ENCODE data around the gene CENPP. TPM values are rescaled to one million over a fixed set of nuclear protein-coding genes. Genes with fewer than 3 reads are reported as not detected.

CENPP gene
- total RNA-seq: 1 to 10 TPM; 1.7 to 8.7 TPM
- polyA plus RNA-seq: under 1 TPM; 0.62 to 0.89 TPM

DNA sequence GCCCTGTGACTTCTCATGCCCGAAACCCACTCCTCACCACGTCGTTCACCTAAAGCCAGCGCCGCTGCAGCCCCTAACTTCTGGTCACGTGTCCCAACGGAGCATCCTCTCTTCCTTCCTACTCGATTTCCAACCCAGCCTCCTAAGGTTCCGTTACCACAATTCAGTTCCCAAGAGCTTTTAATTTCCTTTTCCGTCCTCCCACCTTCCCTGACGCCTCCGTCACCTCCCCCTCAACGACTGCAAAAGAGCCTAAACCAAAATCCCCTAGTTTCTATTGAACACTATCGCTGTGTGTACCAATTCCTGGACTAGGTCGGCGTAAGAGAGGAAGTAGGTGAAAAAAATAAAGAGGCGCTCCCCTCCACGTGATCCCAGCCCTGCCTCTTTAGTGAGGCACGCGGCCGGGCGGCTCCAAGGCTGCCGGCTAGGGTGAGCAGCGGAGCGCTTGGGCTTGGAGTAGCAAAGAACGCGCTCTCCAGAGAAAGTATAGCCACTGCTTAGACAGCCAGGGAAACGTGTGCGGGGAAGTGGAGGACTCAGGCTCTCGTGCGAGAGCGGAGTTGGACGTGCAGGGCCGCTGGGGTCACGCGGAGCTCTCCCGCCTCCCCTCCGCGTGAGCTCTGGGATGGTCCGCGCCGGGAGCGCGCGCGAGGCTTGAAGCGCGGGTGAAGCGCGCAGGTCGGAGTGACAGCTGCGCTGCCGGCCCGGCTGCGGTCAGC is at the start of gene CENPP, which contains the start of gene NOL8:
Gene CENPP, plus strand, starts transcription at position 685 of the 722 bp plus-strand sequence.
Gene NOL8, minus strand, starts transcription at position 82 of the 722 bp plus-strand sequence. CDS start 1,189 bp downstream, outside the sequence.
- DNase-seq (ENCODE audit: low spot score): peak; percentile 82
- peak within 1 kb of the TSS; percentile 55 to 100 (median 99) for H3K4me3 ChIP-seq (ENCODE audit: low read depth in 1 of 3, low read length in 3 of 3)
- H3K27ac ChIP-seq (ENCODE audit: low read depth in 1 of 2, low read length in 2 of 2): peak within 1 kb of the TSS; percentile 94 to 97
- WGBS: under 1% methylated on average over 55 of the region's 55 CpGs
- TF ChIP-seq FOXA2 (IDR thresholded peaks at IDR 0.05) (no peak), RXRA (IDR thresholded peaks at IDR 0.05) (peak in 1 of 2 donors; percentile 27), EGR1 (IDR thresholded peaks at IDR 0.05; ENCODE audit: low read depth in 2 of 2) (peak; percentile 32 to 68), GABPA (IDR thresholded peaks at IDR 0.05 in 1 of 2, conservative IDR thresholded peaks at IDR 0.05 in 1 of 2) (peak; percentile 82 to 94), JUND (IDR thresholded peaks at IDR 0.05) (peak in 1 of 2 donors; percentile 38), SP1 (IDR thresholded peaks at IDR 0.05) (peak; percentile 57), RAD21 (IDR thresholded peaks at IDR 0.05) (peak; percentile 21 to 31), HNF4A (conservative IDR thresholded peaks at IDR 0.05) (peak in 1 of 2 donors; percentile 7), ATF3 (IDR thresholded peaks at IDR 0.05) (no peak), YY1 (IDR thresholded peaks at IDR 0.05) (peak; percentile 58), NR2F2 (IDR thresholded peaks at IDR 0.05) (peak; percentile 22), FOXA1 (IDR thresholded peaks at IDR 0.05) (peak; percentile 26), MAX (IDR thresholded peaks at IDR 0.05) (peak; percentile 99), HNF4G (IDR thresholded peaks at IDR 0.05) (no peak), TAF1 (conservative IDR thresholded peaks at IDR 0.05) (peak; percentile 44)
- TF ChIP-seq, protein P1, sequence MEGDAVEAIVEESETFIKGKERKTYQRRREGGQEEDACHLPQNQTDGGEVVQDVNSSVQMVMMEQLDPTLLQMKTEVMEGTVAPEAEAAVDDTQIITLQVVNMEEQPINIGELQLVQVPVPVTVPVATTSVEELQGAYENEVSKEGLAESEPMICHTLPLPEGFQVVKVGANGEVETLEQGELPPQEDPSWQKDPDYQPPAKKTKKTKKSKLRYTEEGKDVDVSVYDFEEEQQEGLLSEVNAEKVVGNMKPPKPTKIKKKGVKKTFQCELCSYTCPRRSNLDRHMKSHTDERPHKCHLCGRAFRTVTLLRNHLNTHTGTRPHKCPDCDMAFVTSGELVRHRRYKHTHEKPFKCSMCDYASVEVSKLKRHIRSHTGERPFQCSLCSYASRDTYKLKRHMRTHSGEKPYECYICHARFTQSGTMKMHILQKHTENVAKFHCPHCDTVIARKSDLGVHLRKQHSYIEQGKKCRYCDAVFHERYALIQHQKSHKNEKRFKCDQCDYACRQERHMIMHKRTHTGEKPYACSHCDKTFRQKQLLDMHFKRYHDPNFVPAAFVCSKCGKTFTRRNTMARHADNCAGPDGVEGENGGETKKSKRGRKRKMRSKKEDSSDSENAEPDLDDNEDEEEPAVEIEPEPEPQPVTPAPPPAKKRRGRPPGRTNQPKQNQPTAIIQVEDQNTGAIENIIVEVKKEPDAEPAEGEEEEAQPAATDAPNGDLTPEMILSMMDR (IDR thresholded peaks at IDR 0.05; ENCODE audit: low read depth, low read length, missing input control): no peak
- TF ChIP-seq, protein P2, sequence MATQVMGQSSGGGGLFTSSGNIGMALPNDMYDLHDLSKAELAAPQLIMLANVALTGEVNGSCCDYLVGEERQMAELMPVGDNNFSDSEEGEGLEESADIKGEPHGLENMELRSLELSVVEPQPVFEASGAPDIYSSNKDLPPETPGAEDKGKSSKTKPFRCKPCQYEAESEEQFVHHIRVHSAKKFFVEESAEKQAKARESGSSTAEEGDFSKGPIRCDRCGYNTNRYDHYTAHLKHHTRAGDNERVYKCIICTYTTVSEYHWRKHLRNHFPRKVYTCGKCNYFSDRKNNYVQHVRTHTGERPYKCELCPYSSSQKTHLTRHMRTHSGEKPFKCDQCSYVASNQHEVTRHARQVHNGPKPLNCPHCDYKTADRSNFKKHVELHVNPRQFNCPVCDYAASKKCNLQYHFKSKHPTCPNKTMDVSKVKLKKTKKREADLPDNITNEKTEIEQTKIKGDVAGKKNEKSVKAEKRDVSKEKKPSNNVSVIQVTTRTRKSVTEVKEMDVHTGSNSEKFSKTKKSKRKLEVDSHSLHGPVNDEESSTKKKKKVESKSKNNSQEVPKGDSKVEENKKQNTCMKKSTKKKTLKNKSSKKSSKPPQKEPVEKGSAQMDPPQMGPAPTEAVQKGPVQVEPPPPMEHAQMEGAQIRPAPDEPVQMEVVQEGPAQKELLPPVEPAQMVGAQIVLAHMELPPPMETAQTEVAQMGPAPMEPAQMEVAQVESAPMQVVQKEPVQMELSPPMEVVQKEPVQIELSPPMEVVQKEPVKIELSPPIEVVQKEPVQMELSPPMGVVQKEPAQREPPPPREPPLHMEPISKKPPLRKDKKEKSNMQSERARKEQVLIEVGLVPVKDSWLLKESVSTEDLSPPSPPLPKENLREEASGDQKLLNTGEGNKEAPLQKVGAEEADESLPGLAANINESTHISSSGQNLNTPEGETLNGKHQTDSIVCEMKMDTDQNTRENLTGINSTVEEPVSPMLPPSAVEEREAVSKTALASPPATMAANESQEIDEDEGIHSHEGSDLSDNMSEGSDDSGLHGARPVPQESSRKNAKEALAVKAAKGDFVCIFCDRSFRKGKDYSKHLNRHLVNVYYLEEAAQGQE (IDR thresholded peaks at IDR 0.05): peak; percentile 42
- TF ChIP-seq, protein P3, sequence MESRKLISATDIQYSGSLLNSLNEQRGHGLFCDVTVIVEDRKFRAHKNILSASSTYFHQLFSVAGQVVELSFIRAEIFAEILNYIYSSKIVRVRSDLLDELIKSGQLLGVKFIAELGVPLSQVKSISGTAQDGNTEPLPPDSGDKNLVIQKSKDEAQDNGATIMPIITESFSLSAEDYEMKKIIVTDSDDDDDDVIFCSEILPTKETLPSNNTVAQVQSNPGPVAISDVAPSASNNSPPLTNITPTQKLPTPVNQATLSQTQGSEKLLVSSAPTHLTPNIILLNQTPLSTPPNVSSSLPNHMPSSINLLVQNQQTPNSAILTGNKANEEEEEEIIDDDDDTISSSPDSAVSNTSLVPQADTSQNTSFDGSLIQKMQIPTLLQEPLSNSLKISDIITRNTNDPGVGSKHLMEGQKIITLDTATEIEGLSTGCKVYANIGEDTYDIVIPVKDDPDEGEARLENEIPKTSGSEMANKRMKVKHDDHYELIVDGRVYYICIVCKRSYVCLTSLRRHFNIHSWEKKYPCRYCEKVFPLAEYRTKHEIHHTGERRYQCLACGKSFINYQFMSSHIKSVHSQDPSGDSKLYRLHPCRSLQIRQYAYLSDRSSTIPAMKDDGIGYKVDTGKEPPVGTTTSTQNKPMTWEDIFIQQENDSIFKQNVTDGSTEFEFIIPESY (IDR thresholded peaks at IDR 0.05): peak; percentile 66
- H3K4me1 ChIP-seq (ENCODE audit: control insufficient read depth in 4 of 4, insufficient read depth in 4 of 4, low read length in 3 of 4): peaks cover 0 to 20% (median 18%) of the 10 kb centered on the region in 4 donors
- H3K27me3 ChIP-seq (ENCODE audit: control insufficient read depth in 4 of 4, insufficient read depth in 4 of 4, low read length in 3 of 4): no peaks in the 10 kb centered on the region
- peaks cover 3 to 15% (median 10%) of the 10 kb centered on the region in 4 donors for H3K36me3 ChIP-seq (ENCODE audit: control insufficient read depth in 4 of 4, insufficient read depth in 3 of 4, low read depth in 1 of 4, low read length in 3 of 4)
- peak within 1 kb of the TSS; percentile 86 to 95 for H3K9ac ChIP-seq (ENCODE audit: low read depth in 1 of 2, low read length in 2 of 2)
- H3K9me3 ChIP-seq (ENCODE audit: control insufficient read depth in 4 of 4, low read length in 3 of 4): no peaks in the 10 kb centered on the region
